ENCODE data around the gene BCL2.
"Not testable (repeated sequence)": the region's sequence is repeated elsewhere in the genome, so short reads cannot be mapped to it uniquely, and the experiment has no call there.

The BCL2 gene

DNA sequence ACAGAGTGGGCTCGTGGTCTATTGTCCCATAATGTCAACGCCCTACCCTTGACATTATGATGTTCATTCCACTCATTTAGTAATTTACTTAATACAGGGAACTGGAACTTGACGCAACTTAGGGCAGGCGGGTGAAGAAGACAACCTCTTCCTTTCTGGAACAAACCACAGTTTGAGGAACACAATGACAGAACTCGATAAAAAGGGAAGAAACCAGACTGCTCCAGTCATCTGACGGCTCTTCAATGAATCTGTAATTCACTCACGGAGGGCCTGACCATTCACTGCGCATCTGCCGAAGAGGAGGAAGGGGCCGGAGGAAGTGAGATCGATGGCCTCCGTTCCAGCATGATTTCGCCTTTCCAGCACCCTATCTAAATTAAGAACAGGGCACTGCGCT, 83.2 kb downstream of the BCL2 start:
- peaks cover 18% of the 10 kb centered on the region; the same call in 1 of the 2 replicates for H3K9me3 ChIP-seq (ENCODE audit: insufficient read depth, low read length)
- peaks cover 60% of the 10 kb centered on the region for H3K36me3 ChIP-seq (replicated peaks; ENCODE audit: low read depth, low read length)
- H2AFZ ChIP-seq (ENCODE audit: low read depth, low read length) = no peak overlapping the region
- no peak for TF ChIP-seq EZH2phosphoT487 (IDR thresholded peaks at IDR 0.05; ENCODE audit: low read depth)
- TF ChIP-seq, protein P1, sequence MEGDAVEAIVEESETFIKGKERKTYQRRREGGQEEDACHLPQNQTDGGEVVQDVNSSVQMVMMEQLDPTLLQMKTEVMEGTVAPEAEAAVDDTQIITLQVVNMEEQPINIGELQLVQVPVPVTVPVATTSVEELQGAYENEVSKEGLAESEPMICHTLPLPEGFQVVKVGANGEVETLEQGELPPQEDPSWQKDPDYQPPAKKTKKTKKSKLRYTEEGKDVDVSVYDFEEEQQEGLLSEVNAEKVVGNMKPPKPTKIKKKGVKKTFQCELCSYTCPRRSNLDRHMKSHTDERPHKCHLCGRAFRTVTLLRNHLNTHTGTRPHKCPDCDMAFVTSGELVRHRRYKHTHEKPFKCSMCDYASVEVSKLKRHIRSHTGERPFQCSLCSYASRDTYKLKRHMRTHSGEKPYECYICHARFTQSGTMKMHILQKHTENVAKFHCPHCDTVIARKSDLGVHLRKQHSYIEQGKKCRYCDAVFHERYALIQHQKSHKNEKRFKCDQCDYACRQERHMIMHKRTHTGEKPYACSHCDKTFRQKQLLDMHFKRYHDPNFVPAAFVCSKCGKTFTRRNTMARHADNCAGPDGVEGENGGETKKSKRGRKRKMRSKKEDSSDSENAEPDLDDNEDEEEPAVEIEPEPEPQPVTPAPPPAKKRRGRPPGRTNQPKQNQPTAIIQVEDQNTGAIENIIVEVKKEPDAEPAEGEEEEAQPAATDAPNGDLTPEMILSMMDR (IDR thresholded peaks at IDR 0.05; ENCODE audit: low read depth, low read length) = no peak
- H3K9ac ChIP-seq (ENCODE audit: low read length) = no peak overlapping the region
- H3K27me3 ChIP-seq (ENCODE audit: low read depth, low read length) = no peaks in the 10 kb centered on the region
- peaks cover 93% of the 10 kb centered on the region for H3K79me2 ChIP-seq (ENCODE audit: low read length)
- H3K4me3 ChIP-seq (ENCODE audit: low read length) = no peak overlapping the region
- H3K4me1 ChIP-seq (ENCODE audit: low read length) = peaks cover 22% of the 10 kb centered on the region
- H3K27ac ChIP-seq (ENCODE audit: low read length) = no peak overlapping the region
- peaks cover 89% of the 10 kb centered on the region for H4K20me1 ChIP-seq (ENCODE audit: insufficient read depth, low read length)
- H3K4me2 ChIP-seq (ENCODE audit: low read length) = no peak overlapping the region

DNA sequence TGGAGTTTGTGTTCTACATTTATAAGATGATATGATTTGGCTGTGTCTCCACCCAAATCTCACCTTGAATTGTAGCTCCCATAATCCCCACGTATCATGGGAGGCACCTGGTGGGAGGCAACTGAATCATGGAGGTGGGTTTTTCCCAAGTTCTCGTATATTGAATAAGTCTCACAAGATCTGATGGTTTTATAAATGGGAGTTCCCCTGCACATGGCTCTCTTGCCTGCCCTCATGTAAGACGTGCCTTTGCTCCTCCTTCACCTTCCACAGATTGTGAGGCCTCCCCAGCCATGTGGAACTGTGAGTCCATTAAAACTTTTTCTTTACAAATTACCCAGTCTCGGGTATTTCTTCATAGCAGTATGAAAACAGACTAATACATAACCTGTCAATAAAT, 83.6 kb downstream of the BCL2 start:
- not testable (repeated sequence) for H3K4me2 ChIP-seq (ENCODE audit: low read length); H2AFZ ChIP-seq (ENCODE audit: low read depth, low read length); H3K27me3 ChIP-seq (ENCODE audit: low read depth, low read length); H3K9ac ChIP-seq (ENCODE audit: low read length); H3K27ac ChIP-seq (ENCODE audit: low read length); H3K4me3 ChIP-seq (ENCODE audit: low read length)
- Histone ChIP-seq H3K36me3 (replicated peaks; ENCODE audit: low read depth, low read length) (peaks cover 55% of the 10 kb centered on the region), H3K79me2 (ENCODE audit: low read length) (peaks cover 93% of the 10 kb centered on the region), H3K4me1 (ENCODE audit: low read length) (peaks cover 22% of the 10 kb centered on the region), H4K20me1 (ENCODE audit: insufficient read depth, low read length) (peaks cover 89% of the 10 kb centered on the region), H3K9me3 (ENCODE audit: insufficient read depth, low read length) (peaks cover 18% of the 10 kb centered on the region; the same call in 1 of the 2 replicates)

DNA sequence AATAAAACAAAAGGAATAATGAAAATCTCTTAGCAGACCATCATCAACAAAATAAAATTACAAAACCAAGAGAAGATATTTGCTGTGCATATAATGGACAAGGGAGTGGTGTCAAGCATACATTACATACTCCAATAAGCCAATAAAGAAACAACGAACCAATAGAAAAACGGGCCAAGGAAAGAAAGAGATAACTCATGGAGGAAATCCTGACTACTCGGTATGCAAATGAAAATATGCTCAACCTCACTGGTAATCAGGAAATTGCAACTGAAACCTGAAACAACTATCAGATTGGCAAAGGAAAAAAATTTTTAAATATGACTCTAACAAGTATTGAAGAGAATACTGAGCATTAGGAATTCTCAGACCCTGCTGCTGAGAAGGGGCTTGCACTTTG, 84.7 kb downstream of the BCL2 start:
- peaks cover 88% of the 10 kb centered on the region for H4K20me1 ChIP-seq (ENCODE audit: insufficient read depth, low read length)
- no peak overlapping the region for H3K27ac ChIP-seq (ENCODE audit: low read length)
- H3K9me3 ChIP-seq (ENCODE audit: insufficient read depth, low read length) = peaks cover 18% of the 10 kb centered on the region; the same call in 1 of the 2 replicates
- peaks cover 93% of the 10 kb centered on the region for H3K79me2 ChIP-seq (ENCODE audit: low read length)
- no peak overlapping the region for H3K4me2 ChIP-seq (ENCODE audit: low read length)
- peaks cover 49% of the 10 kb centered on the region for H3K36me3 ChIP-seq (replicated peaks; ENCODE audit: low read depth, low read length)
- no peak overlapping the region for H2AFZ ChIP-seq (ENCODE audit: low read depth, low read length)
- no peak overlapping the region for H3K4me3 ChIP-seq (ENCODE audit: low read length)
- peaks cover 22% of the 10 kb centered on the region for H3K4me1 ChIP-seq (ENCODE audit: low read length)
- TF ChIP-seq EZH2phosphoT487 (IDR thresholded peaks at IDR 0.05; ENCODE audit: low read depth) = no peak
- TF ChIP-seq, protein P1 (IDR thresholded peaks at IDR 0.05; ENCODE audit: low read depth, low read length) = no peak
- no peaks in the 10 kb centered on the region for H3K27me3 ChIP-seq (ENCODE audit: low read depth, low read length)
- H3K9ac ChIP-seq (ENCODE audit: low read length) = no peak overlapping the region

DNA sequence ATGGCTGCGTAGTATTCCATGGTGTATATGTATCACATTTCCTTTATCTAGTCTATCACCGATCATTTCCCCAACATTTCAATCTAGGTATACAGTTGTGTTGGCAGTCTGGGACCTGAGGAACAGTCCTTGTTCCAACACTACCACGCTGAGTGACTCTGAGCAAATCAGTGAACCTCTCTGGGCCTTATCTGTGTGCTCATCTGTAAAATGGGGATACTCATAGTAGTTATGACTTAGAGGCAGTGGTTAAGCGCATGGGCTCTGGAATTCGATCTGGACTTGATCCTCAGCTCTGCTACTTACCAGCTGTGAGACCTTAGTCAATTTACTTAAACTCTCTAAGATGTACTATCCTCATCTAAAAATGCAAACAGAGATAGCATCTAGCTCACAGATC, 85.1 kb downstream of the BCL2 start:
- Histone ChIP-seq H3K9me3 (ENCODE audit: insufficient read depth, low read length) (peaks cover 18% of the 10 kb centered on the region; the same call in 1 of the 2 replicates), H3K9ac (ENCODE audit: low read length) (no peak overlapping the region), H3K79me2 (ENCODE audit: low read length) (peaks cover 93% of the 10 kb centered on the region), H3K4me3 (ENCODE audit: low read length) (no peak overlapping the region), H3K4me2 (ENCODE audit: low read length) (no peak overlapping the region), H3K36me3 (replicated peaks; ENCODE audit: low read depth, low read length) (peaks cover 53% of the 10 kb centered on the region), H3K27me3 (ENCODE audit: low read depth, low read length) (no peaks in the 10 kb centered on the region), H3K27ac (ENCODE audit: low read length) (no peak overlapping the region), H4K20me1 (ENCODE audit: insufficient read depth, low read length) (peaks cover 88% of the 10 kb centered on the region), H3K4me1 (ENCODE audit: low read length) (peaks cover 22% of the 10 kb centered on the region), H2AFZ (ENCODE audit: low read depth, low read length) (no peak overlapping the region)
- TF ChIP-seq EZH2phosphoT487 (IDR thresholded peaks at IDR 0.05; ENCODE audit: low read depth) = no peak
- TF ChIP-seq, protein P1 (IDR thresholded peaks at IDR 0.05; ENCODE audit: low read depth, low read length) = no peak
